Esophagus squamous epithelium (tissue), 5 donors: Measurements from ENCODE around the gene CTIF. TPM values are rescaled to one million over a fixed set of nuclear protein-coding genes. Genes with fewer than 3 reads are reported as not detected.

Experiments
- DNase-seq: peaks from one replicate; lab custom pipeline; 2025; lab: John Stamatoyannopoulos, UW
- H3K27ac ChIP-seq, 4 donors: fragments of 200-600 bp; sonication (generic); one replicate each; pipeline ENCODE4 v1.5.1; 2016 to 2019; ENCODE audit warnings: mild to moderate bottlenecking in 1 of 4
- H3K27me3 ChIP-seq, 4 donors: fragments of 200-600 bp; sonication (generic); 1 replicate in 3 of 4; 2 replicates in 1 of 4; pipeline versions ENCODE4 v1.5.1 to v1.6.0; 2017 to 2021; ENCODE audit warnings: antibody characterized with exemption in 1 of 4
- H3K36me3 ChIP-seq, 3 donors: fragments of 200-600 bp; sonication (generic); one replicate each; pipeline ENCODE4 v1.5.1; 2016 to 2019
- H3K4me1 ChIP-seq, 3 donors: fragments of 200-600 bp; sonication (generic); one replicate each; pipeline ENCODE4 v1.5.1; 2017 to 2019
- H3K4me3 ChIP-seq, 4 donors: fragments of 200-600 bp; sonication (generic); 1 replicate in 3 of 4; 2 replicates in 1 of 4; pipeline ENCODE4 v1.5.1; 2016 to 2019; ENCODE audit warnings: mild to moderate bottlenecking in 2 of 4, moderate library complexity in 1 of 4
- H3K9me3 ChIP-seq, 3 donors: fragments of 200-600 bp; sonication (generic); one replicate each; pipeline ENCODE4 v1.5.1; 2016 to 2019
- CTCF ChIP-seq, 6 experiments: fragments of 450-650 bp in 4 of 6; fragments of 200-600 bp in 2 of 6; sonication (generic) in 2 of 6; IDR thresholded peaks; one replicate each; pipeline ENCODE4 v1.5.1; 2016 to 2019; ENCODE audit warnings: antibody characterized with exemption in 6 of 6, mild to moderate bottlenecking in 4 of 6, moderate library complexity in 4 of 6
- POLR2A ChIP-seq, 4 donors: fragments of 450-650 bp; IDR thresholded peaks; one replicate each; pipeline ENCODE4 v1.6.1; 2017; ENCODE audit warnings: antibody characterized with exemption in 4 of 4, mild to moderate bottlenecking in 4 of 4, moderate library complexity in 3 of 4
- WGBS, 2 donors: methylation state at CpG; one replicate each; pipeline ENCODE4 v1.1.5; 2018; 5-methylcytosine and 5-hydroxymethylcytosine counted together
- intact Hi-C: fragments of 100-400 bp; cut with DNase I; formaldehyde crosslinking; loops from one replicate; pipeline ENCODE4 v1.15.0; 2022
- total RNA-seq, 4 donors: library from RNA; depleted of rRNA; stranded (reverse); fragments of >200 nt; gene quantifications; one replicate each; pipeline ENCODE4 v1.1.0, GENCODE V29; 2016
- donor health status: DM: yes; HTN: yes; CAD: no.

CTIF gene
- total RNA-seq, 4 donors from 2014 or later, result 4.7 to 24.2 (median 10.2) TPM

GRCh38 chr18:48637081-48637990 lies 98.5 kb downstream of the CTIF start:
- DNase-seq, result no peak
- peaks cover 0 to 30% (median 0%) of the 10 kb centered on the region in 3 donors for H3K36me3 ChIP-seq
- intact Hi-C loops, result no loop called here
- TF ChIP-seq CTCF (IDR thresholded peaks at IDR 0.05) (no peak), POLR2A (IDR thresholded peaks at IDR 0.05) (no peak)
- WGBS, 2 donors, result 81 to 89% methylated on average over 11 to 18 of the region's 20 CpGs
- H3K9me3 ChIP-seq, result no peaks in the 10 kb centered on the region
- H3K4me3 ChIP-seq, result no peak overlapping the region
- no peaks in the 10 kb centered on the region for H3K27me3 ChIP-seq
- H3K27ac ChIP-seq, result no peak overlapping the region
- no peaks in the 10 kb centered on the region for H3K4me1 ChIP-seq

GRCh38 chr18:48638451-48638850 lies 99.6 kb downstream of the CTIF start:
- Histone ChIP-seq H3K27me3 (no peaks in the 10 kb centered on the region), H3K4me1 (no peaks in the 10 kb centered on the region), H3K27ac (no peak overlapping the region), H3K4me3 (no peak overlapping the region), H3K9me3 (no peaks in the 10 kb centered on the region), H3K36me3 (peaks cover 0 to 28% (median 0%) of the 10 kb centered on the region in 3 donors)
- no peak for DNase-seq
- TF ChIP-seq POLR2A (IDR thresholded peaks at IDR 0.05) (no peak), CTCF (IDR thresholded peaks at IDR 0.05) (no peak)
- WGBS, 2 donors, result 67 to 97% methylated on average over 3 to 8 of the region's 8 CpGs
- intact Hi-C loops, result no loop called here

GRCh38 chr18:48638896-48639771 lies 100.3 kb downstream of the CTIF start:
- 89 to 90% methylated on average over 13 to 14 of the region's 17 CpGs for WGBS, 2 donors
- Histone ChIP-seq H3K9me3 (no peaks in the 10 kb centered on the region), H3K36me3 (peaks cover 0 to 28% (median 0%) of the 10 kb centered on the region in 3 donors), H3K4me1 (no peaks in the 10 kb centered on the region), H3K27me3 (no peaks in the 10 kb centered on the region), H3K27ac (no peak overlapping the region), H3K4me3 (no peak overlapping the region)
- TF ChIP-seq CTCF (IDR thresholded peaks at IDR 0.05), result no peak
- no peak for TF ChIP-seq POLR2A (IDR thresholded peaks at IDR 0.05)
- intact Hi-C loops, result no loop called here
- no peak for DNase-seq

- no peak overlapping the region for H3K4me3 ChIP-seq
- WGBS, 2 donors, result 60 to 72% methylated on average over 4 to 7 of the region's 14 CpGs
- no peak for DNase-seq
- H3K9me3 ChIP-seq, result no peaks in the 10 kb centered on the region
- TF ChIP-seq POLR2A (IDR thresholded peaks at IDR 0.05) (no peak), CTCF (IDR thresholded peaks at IDR 0.05) (no peak)
- peaks cover 0 to 28% (median 0%) of the 10 kb centered on the region in 3 donors for H3K36me3 ChIP-seq
- H3K27me3 ChIP-seq, result no peaks in the 10 kb centered on the region
- intact Hi-C loops, result no loop called here
- H3K4me1 ChIP-seq, result no peaks in the 10 kb centered on the region
- no peak overlapping the region for H3K27ac ChIP-seq
Measured at GRCh38 chr18:48639772-48640432, 101.1 kb downstream of the CTIF start.
